ENCODE results near the gene NAT9.

NAT9 gene

GRCh38 chr17:74779501-74779900 is 3.4 kb upstream of the NAT9 start:
- no peak for DNase-seq

GRCh38 chr17:74778960-74779359 is 2.8 kb upstream of the NAT9 start:
- no peak for DNase-seq

GRCh38 chr17:74777901-74778515 is 1.9 kb upstream of the NAT9 start:
- no peak for DNase-seq

- DNase-seq = no peak
Observed at GRCh38 chr17:74776990-74777389, 845 bp upstream of the NAT9 start.

- DNase-seq = no peak
Observed at GRCh38 chr17:74775409-74776043, 619 bp downstream of the NAT9 start.

- no peak for DNase-seq
Observed at GRCh38 chr17:74773871-74774286, 2.3 kb downstream of the NAT9 start.

- DNase-seq = no peak
Observed at GRCh38 chr17:74773414-74773813, 2.7 kb downstream of the NAT9 start.

GRCh38 chr17:74772053-74772452 is 4.1 kb downstream of the NAT9 start:
- no peak for DNase-seq

- no peak for DNase-seq
Observed at GRCh38 chr17:74771319-74771914, 4.7 kb downstream of the NAT9 start.

- no peak for DNase-seq
Observed at GRCh38 chr17:74770498-74771318, 5.4 kb downstream of the NAT9 start.

- no peak for DNase-seq
Observed at GRCh38 chr17:74769856-74770497, 6.2 kb downstream of the NAT9 start.

- no peak for DNase-seq
Observed at GRCh38 chr17:74769266-74769855, 6.8 kb downstream of the NAT9 start.

GRCh38 chr17:74768763-74769114 is 7.4 kb downstream of the NAT9 start:
- no peak for DNase-seq

- DNase-seq = no peak
Observed at GRCh38 chr17:74768069-74768762, 7.9 kb downstream of the NAT9 start.

- DNase-seq = no peak
Observed at GRCh38 chr17:74767111-74767516, 9.0 kb downstream of the NAT9 start.

- DNase-seq = no peak
Observed at GRCh38 chr17:74766413-74766812, 9.7 kb downstream of the NAT9 start.

GRCh38 chr17:74764751-74765286 is 11.3 kb downstream of the NAT9 start:
- DNase-seq = no peak

GRCh38 chr17:74763565-74764387 is 12.4 kb downstream of the NAT9 start:
- no peak for DNase-seq

GRCh38 chr17:74761931-74762330 is 14.2 kb downstream of the NAT9 start:
- no peak for DNase-seq

- DNase-seq = no peak
Observed at GRCh38 chr17:74761419-74761818, 14.7 kb downstream of the NAT9 start.

All from COR-L47 (cell line).